A549 (cell line): ENCODE results near the gene MPDU1. TPM values are rescaled to one million over a fixed set of nuclear protein-coding genes. Genes with fewer than 3 reads are reported as not detected.

ENCODE experiments used
- ATAC-seq, 2 experiments: fragments of 200-7000 bp in 1 of 2; fragments of >200 bp in 1 of 2; cut with Nextera tagmentation in 1 of 2; cut with Tn5 transposase in 1 of 2; 3 replicates each; pipeline versions ENCODE4 v1.8.0 to v1.9.1; 2018 to 2020; ENCODE audit warnings: mild to moderate bottlenecking in 1 of 2, moderate library complexity in 1 of 2
- CTCF ChIA-PET: fragments of 300-600 bp; sonication (Branson Sonifier 250); formaldehyde crosslinking; extraction: SDS; loops from one replicate; lab custom pipeline; 2021; ENCODE audit warnings: antibody characterized with exemption, inconsistent platforms; lab: Yijun Ruan, JAX
- POLR2A ChIA-PET: fragments of 350-600 bp; formaldehyde crosslinking; extraction: SDS; loops from one replicate; lab custom pipeline; 2021; ENCODE audit warnings: antibody characterized with exemption, inconsistent platforms; lab: Yijun Ruan, JAX
- DNase-seq, 2 experiments: peaks; one replicate each; pipeline versions ENCODE4 v3.0.0 to v3.0.0-alpha.2; 2011 to 2016; ENCODE audit warnings: low read depth in 1 of 2, low spot score in 1 of 2
- FAIRE-seq: peaks from 2 replicates; lab custom pipeline; 2011; peaks lifted over from hg19 to GRCh38; lab: Jason Lieb, UNC
- H3K27ac ChIP-seq, 2 experiments: fragments of >200 bp; sonication (Bioruptor Twin); formaldehyde crosslinking; 3 replicates each; pipeline ENCODE4 v1.5.1; 2016 to 2017
- H3K4me1 ChIP-seq: fragments of >200 bp; sonication (Bioruptor Twin); formaldehyde crosslinking; 3 replicates; pipeline ENCODE4 v1.6.1; 2016
- H3K4me2 ChIP-seq: fragments of >200 bp; sonication (Bioruptor Twin); formaldehyde crosslinking; 3 replicates; pipeline ENCODE4 v1.6.1; 2016
- H3K4me3 ChIP-seq: fragments of >200 bp; sonication (Bioruptor Twin); formaldehyde crosslinking; 3 replicates; pipeline ENCODE4 v1.5.1; 2016
- H3K9me3 ChIP-seq: fragments of >200 bp; sonication (Bioruptor Twin); formaldehyde crosslinking; 3 replicates; pipeline ENCODE4 v1.6.1; 2016
- FOSL2 ChIP-seq, 2 experiments: fragments of 450-650 bp in 1 of 2; fragments of >200 bp in 1 of 2; sonication (Bioruptor Twin) in 1 of 2; formaldehyde crosslinking; IDR thresholded peaks; 2 replicates each; pipeline versions ENCODE4 v1.5.0 to v1.6.1; 2016 to 2020; ENCODE audit warnings: mild to moderate bottlenecking in 1 of 2, moderate library complexity in 1 of 2
- HDAC2 ChIP-seq: fragments of 200-600 bp; sonication (generic); IDR thresholded peaks from 2 replicates; pipeline ENCODE4 v1.6.1; 2016
- HOXA7 ChIP-seq: fragments of 250-450 bp; sonication (Bioruptor Pico); IDR thresholded peaks from 2 replicates; pipeline ENCODE4 v1.5.0; 2020; ENCODE audit warnings: mild to moderate bottlenecking, moderate library complexity
- HOXB5 ChIP-seq: fragments of 250-450 bp; sonication (Bioruptor Pico); IDR thresholded peaks from 2 replicates; pipeline ENCODE4 v1.5.0; 2020; ENCODE audit warnings: mild to moderate bottlenecking, moderate library complexity
- KDM5A ChIP-seq: fragments of 200-600 bp; sonication (generic); IDR thresholded peaks from 2 replicates; pipeline ENCODE4 v1.6.1; 2016; ENCODE audit warnings: antibody characterized with exemption, mild to moderate bottlenecking
- MYC ChIP-seq: IDR thresholded peaks from 2 replicates; pipeline ENCODE4 v1.6.1; 2012; ENCODE audit warnings: mild to moderate bottlenecking, inconsistent platforms, low read length, improper control_type of control experiment, borderline replicate concordance
- POLR2A ChIP-seq: IDR thresholded peaks from 2 replicates; pipeline ENCODE4 v1.6.1; 2012; ENCODE audit warnings: mild to moderate bottlenecking, low read length
- RAD21 ChIP-seq, 2 experiments: fragments of >200 bp in 1 of 2; sonication (Bioruptor Twin) in 1 of 2; formaldehyde crosslinking in 1 of 2; IDR thresholded peaks in 1 of 2; conservative IDR thresholded peaks in 1 of 2; 2 replicates in 1 of 2; 3 replicates in 1 of 2; pipeline ENCODE4 v1.6.1; 2012 to 2018; ENCODE audit warnings: inconsistent platforms in 1 of 2
- RFX5 ChIP-seq: fragments of 450-650 bp; IDR thresholded peaks from 2 replicates; pipeline ENCODE4 v1.7.1; 2014; ENCODE audit warnings: antibody characterized with exemption, mild to moderate bottlenecking, moderate library complexity
- RNF2 ChIP-seq: fragments of 200-600 bp; sonication (generic); IDR thresholded peaks from 2 replicates; pipeline ENCODE4 v1.6.1; 2016; ENCODE audit warnings: low read depth, mild to moderate bottlenecking, antibody characterized with exemption, moderate library complexity, borderline replicate concordance
- SMC3 ChIP-seq: fragments of >200 bp; sonication (Bioruptor Twin); formaldehyde crosslinking; IDR thresholded peaks from 3 replicates; pipeline ENCODE4 v1.6.1; 2018; ENCODE audit warnings: inconsistent platforms
- TP53 ChIP-seq: fragments of 250-450 bp; sonication (Bioruptor Pico); IDR thresholded peaks from 2 replicates; pipeline ENCODE4 v1.5.0; 2021; ENCODE audit warnings: mild to moderate bottlenecking, moderate library complexity
- ZC3H11A ChIP-seq: fragments of 450-650 bp; IDR thresholded peaks from 2 replicates; pipeline ENCODE4 v1.6.1; 2014; ENCODE audit warnings: antibody characterized with exemption, mild to moderate bottlenecking
- WGBS: methylation state at CpG from one replicate; pipeline ENCODE4 v1.1.6; 2017; ENCODE audit errors: missing lambda C conversion rate; 5-methylcytosine and 5-hydroxymethylcytosine counted together
- polyA plus RNA-seq, 4 experiments: library from polyadenylated mRNA; depleted of rRNA in 3 of 4; stranded (reverse); fragments of >200 nt; fragmentation: RNase III in 1 of 4; extraction: RNeasy Plus Mini Kit Qiagen cat#74134 plus additional on column Dnase treatment in 1 of 4; gene quantifications; 2 replicates in 3 of 4; 3 replicates in 1 of 4; pipeline ENCODE4 v1.2.3, GENCODE V29; 2011 to 2017
- TF ChIP-seq, protein P1 (sequence below): fragments of >200 bp; sonication (Bioruptor Twin); formaldehyde crosslinking; IDR thresholded peaks from 2 replicates; pipeline ENCODE4 v1.6.1; 2016
- TF ChIP-seq, protein P2 (sequence below): IDR thresholded peaks from 2 replicates; pipeline ENCODE4 v1.6.1; 2012; ENCODE audit warnings: low read depth, borderline replicate concordance
- TF ChIP-seq, protein P3 (sequence below): fragments of >200 bp; sonication (Bioruptor Twin); formaldehyde crosslinking; IDR thresholded peaks from 3 replicates; pipeline ENCODE4 v1.5.1; 2016
- TF ChIP-seq, protein P4 (sequence below): IDR thresholded peaks from 2 replicates; pipeline ENCODE4 v1.6.1; 2012

The MPDU1 gene
- polyA plus RNA-seq, 2 of the 4 experiments (the other 2 are of a cell fraction) = 134 to 148 TPM

DNA sequence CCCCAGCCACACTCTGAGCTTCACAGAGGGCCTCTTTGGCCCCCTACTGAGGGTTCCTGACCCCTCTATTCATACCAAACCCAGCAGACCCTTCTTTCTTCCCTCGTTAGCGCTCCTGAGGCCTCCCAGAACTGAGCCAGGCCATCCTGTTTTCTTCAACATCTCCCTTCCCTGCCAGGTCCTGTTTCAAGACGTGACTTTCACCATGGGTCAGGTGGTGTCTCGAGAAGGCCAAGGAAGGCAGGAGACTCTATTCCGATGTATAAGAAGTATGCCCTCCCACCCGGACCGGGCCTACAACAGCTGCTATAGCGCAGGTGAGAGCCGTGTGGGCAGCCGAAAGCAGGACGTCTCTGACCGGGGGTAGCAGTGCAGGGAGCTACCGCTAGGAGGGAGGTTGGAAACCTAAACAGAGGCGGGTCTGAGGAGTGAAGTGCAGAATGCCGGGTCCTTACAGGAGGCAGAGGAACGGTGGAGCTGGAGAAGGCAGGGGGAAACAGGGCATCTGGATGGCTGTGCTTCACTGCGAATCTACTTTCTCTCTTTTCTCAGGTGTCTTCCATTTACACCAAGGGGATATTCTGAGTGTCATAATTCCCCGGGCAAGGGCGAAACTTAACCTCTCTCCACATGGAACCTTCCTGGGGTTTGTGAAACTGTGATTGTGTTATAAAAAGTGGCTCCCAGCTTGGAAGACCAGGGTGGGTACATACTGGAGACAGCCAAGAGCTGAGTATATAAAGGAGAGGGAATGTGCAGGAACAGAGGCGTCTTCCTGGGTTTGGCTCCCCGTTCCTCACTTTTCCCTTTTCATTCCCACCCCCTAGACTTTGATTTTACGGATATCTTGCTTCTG lies 23.3 kb upstream of the MPDU1 start:
- Histone ChIP-seq H3K4me3 (peak overlapping the region; percentile 8; the same call in 1 of the 3 replicates), H3K4me1 (peaks cover 45% of the 10 kb centered on the region), H3K4me2 (peak overlapping the region; percentile 88), H3K27ac (peak overlapping the region; percentile 39 to 97; a peak in 5 of 6 replicates), H3K9me3 (no peaks in the 10 kb centered on the region)
- TF ChIP-seq RAD21 (conservative IDR thresholded peaks at IDR 0.05 in 1 of 2, IDR thresholded peaks at IDR 0.05 in 1 of 2) = 0 out of 5 replicates have a peak, but pooled peaks of 1 of the 2 experiments have one; percentile 7
- TF ChIP-seq TP53 (CRISPR knock-in tag) = 0 out of 2 replicates have a peak, but pooled peaks have one; percentile 10
- TF ChIP-seq RFX5 = no peak
- WGBS = 33% methylated on average over 22 of the region's 22 CpGs
- peak; percentile 76 to 85 for ATAC-seq
- CTCF ChIA-PET = interaction anchor here (0.6 to 11.3 kb wide), 87 partner anchors 10 to 613 kb away, joined by 3 to 232 read pairs (median 7); partner anchors contain the start of genes ACADVL, CD68, CHRNB1 and DLG4
- POLR2A ChIA-PET = interaction anchor here (0.6 to 2.8 kb wide), 13 partner anchors 9 to 231 kb away, joined by 3 to 33 read pairs (median 3); partner anchors contain the start of genes CD68, NEURL4, PLSCR3 and POLR2A
- DNase-seq = peak; percentile 78 to 85
- FAIRE-seq = peak; percentile 84

- WGBS = 3% methylated on average over 32 of the region's 32 CpGs
- Histone ChIP-seq H3K4me2 (peak overlapping the region; percentile 88), H3K9me3 (no peaks in the 10 kb centered on the region), H3K4me1 (peaks cover 45% of the 10 kb centered on the region), H3K27ac (peak overlapping the region; percentile 90 to 97), H3K4me3 (peak overlapping the region; percentile 77)
- ChIA-PET POLR2A (interaction anchor here (0.6 to 2.8 kb wide), 12 partner anchors 9 to 232 kb away, joined by 3 to 33 read pairs (median 3); partner anchors contain the start of genes CD68, NEURL4, PLSCR3 and POLR2A), CTCF (interaction anchor here (0.6 to 11.3 kb wide), 88 partner anchors 9 to 612 kb away, joined by 3 to 232 read pairs (median 7); partner anchors contain the start of genes ACADVL, CD68, CHRNB1 and DLG4)
- ATAC-seq (peak; percentile 81 to 86), DNase-seq (peak; percentile 91 to 98), FAIRE-seq (peak; percentile 94)
- TF ChIP-seq, protein P1, sequence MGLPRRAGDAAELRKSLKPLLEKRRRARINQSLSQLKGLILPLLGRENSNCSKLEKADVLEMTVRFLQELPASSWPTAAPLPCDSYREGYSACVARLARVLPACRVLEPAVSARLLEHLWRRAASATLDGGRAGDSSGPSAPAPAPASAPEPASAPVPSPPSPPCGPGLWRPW = no peak
- TF ChIP-seq SMC3 = peak; percentile 83
- TF ChIP-seq, protein P2, sequence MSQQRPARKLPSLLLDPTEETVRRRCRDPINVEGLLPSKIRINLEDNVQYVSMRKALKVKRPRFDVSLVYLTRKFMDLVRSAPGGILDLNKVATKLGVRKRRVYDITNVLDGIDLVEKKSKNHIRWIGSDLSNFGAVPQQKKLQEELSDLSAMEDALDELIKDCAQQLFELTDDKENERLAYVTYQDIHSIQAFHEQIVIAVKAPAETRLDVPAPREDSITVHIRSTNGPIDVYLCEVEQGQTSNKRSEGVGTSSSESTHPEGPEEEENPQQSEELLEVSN = peak; percentile 62; the same call in 1 of the 2 replicates
- 0 out of 2 replicates have a peak, but pooled peaks have one; percentile 11 for TF ChIP-seq POLR2A
- TF ChIP-seq RNF2 = peak; percentile 37; the same call in 1 of the 2 replicates
- TF ChIP-seq RAD21 (conservative IDR thresholded peaks at IDR 0.05 in 1 of 2, IDR thresholded peaks at IDR 0.05 in 1 of 2) = peak; percentile 89 to 93
- TF ChIP-seq, protein P3, sequence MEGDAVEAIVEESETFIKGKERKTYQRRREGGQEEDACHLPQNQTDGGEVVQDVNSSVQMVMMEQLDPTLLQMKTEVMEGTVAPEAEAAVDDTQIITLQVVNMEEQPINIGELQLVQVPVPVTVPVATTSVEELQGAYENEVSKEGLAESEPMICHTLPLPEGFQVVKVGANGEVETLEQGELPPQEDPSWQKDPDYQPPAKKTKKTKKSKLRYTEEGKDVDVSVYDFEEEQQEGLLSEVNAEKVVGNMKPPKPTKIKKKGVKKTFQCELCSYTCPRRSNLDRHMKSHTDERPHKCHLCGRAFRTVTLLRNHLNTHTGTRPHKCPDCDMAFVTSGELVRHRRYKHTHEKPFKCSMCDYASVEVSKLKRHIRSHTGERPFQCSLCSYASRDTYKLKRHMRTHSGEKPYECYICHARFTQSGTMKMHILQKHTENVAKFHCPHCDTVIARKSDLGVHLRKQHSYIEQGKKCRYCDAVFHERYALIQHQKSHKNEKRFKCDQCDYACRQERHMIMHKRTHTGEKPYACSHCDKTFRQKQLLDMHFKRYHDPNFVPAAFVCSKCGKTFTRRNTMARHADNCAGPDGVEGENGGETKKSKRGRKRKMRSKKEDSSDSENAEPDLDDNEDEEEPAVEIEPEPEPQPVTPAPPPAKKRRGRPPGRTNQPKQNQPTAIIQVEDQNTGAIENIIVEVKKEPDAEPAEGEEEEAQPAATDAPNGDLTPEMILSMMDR = peak; percentile 83
- 0 out of 2 replicates have a peak, but pooled peaks have one; percentile 18 for TF ChIP-seq HOXA7
- peak; percentile 72 for TF ChIP-seq KDM5A
- TF ChIP-seq HDAC2 = 0 out of 2 replicates have a peak, but pooled peaks have one; percentile 63
- TF ChIP-seq ZC3H11A = no peak
- peak; percentile 68; the same call in 1 of the 2 replicates for TF ChIP-seq MYC
- TF ChIP-seq, protein P4, sequence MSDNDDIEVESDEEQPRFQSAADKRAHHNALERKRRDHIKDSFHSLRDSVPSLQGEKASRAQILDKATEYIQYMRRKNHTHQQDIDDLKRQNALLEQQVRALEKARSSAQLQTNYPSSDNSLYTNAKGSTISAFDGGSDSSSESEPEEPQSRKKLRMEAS = peak; percentile 53
- no peak for TF ChIP-seq FOSL2 (IDR thresholded peaks at IDR 0.05)
- no peak for TF ChIP-seq FOSL2 (CRISPR knock-in tag; IDR thresholded peaks at IDR 0.05)
- no peak for TF ChIP-seq HOXB5 (CRISPR knock-in tag)
Measured at GRCh38 chr17:7561028-7561575, 22.6 kb upstream of the MPDU1 start.
